HepG2 (cell line): ENCODE measurements around the gene ATOH8. TPM values are rescaled to one million over a fixed set of nuclear protein-coding genes. Genes with fewer than 3 reads are reported as not detected.

Experiments used
- JUND ChIP-seq: sonication (generic); formaldehyde crosslinking; IDR thresholded peaks from 2 replicates; pipeline ENCODE4 v1.8.0; 2022; ENCODE audit warnings: mild to moderate bottlenecking, missing genetic modification reagents
- MAFF ChIP-seq: IDR thresholded peaks from 2 replicates; pipeline ENCODE4 v1.6.1; 2011; ENCODE audit warnings: low read depth, low read length, improper control_type of control experiment
- MEF2D ChIP-seq: sonication (generic); formaldehyde crosslinking; IDR thresholded peaks from 2 replicates; pipeline ENCODE4 v1.5.1; 2020; ENCODE audit warnings: mild to moderate bottlenecking, missing genetic modification reagents
- NFIC ChIP-seq: IDR thresholded peaks from 2 replicates; pipeline ENCODE4 v1.6.1; 2012; ENCODE audit warnings: mild to moderate bottlenecking, low read length, inconsistent platforms
- POGZ ChIP-seq: sonication (generic); formaldehyde crosslinking; IDR thresholded peaks from 2 replicates; pipeline ENCODE4 v1.4.0; 2020; ENCODE audit warnings: mild to moderate bottlenecking, missing genetic modification reagents
- RARA ChIP-seq: IDR thresholded peaks from 2 replicates; pipeline ENCODE4 v1.6.1; 2016; ENCODE audit warnings: missing genetic modification reagents, missing compliant biosample characterization
- SRSF9 ChIP-seq: fragments of 200-400 bp; formaldehyde crosslinking; IDR thresholded peaks from 2 replicates; pipeline ENCODE4 v1.6.1; 2018; ENCODE audit warnings: borderline replicate concordance, mild to moderate bottlenecking, low read depth, low read length; ENCODE audit not compliant: insufficient read depth, poor library complexity, severe bottlenecking
- TMF1 ChIP-seq: sonication (generic); formaldehyde crosslinking; IDR thresholded peaks from 2 replicates; pipeline ENCODE4 v1.8.1; 2022; ENCODE audit warnings: low read depth, missing genetic modification reagents
- ZNF160 ChIP-seq: sonication (generic); formaldehyde crosslinking; IDR thresholded peaks from 2 replicates; pipeline ENCODE4 v1.8.0; 2022; ENCODE audit warnings: mild to moderate bottlenecking, inconsistent platforms, missing genetic modification reagents
- ZNF501 ChIP-seq: sonication (generic); formaldehyde crosslinking; IDR thresholded peaks from 2 replicates; pipeline ENCODE4 v1.5.1; 2020; ENCODE audit warnings: mild to moderate bottlenecking, moderate library complexity, missing genetic modification reagents
- ZNF567 ChIP-seq: sonication (generic); formaldehyde crosslinking; IDR thresholded peaks from 2 replicates; pipeline ENCODE4 v1.8.1; 2023; ENCODE audit warnings: mild to moderate bottlenecking, missing genetic modification reagents, borderline replicate concordance
- polyA plus RNA-seq, 8 experiments: library from polyadenylated mRNA; depleted of rRNA in 3 of 8; stranded (reverse) in 7 of 8; unstranded in 1 of 8; fragments of >200 nt; fragmentation: Illumina TruSeq in 4 of 8; extraction: Trizol in 4 of 8; gene quantifications; 2 replicates each; pipeline versions ENCODE4 v1.2.1 to v1.2.3, GENCODE V29; 2011 to 2016; ENCODE audit warnings: low read depth in 4 of 8, missing spikeins in 1 of 8, mixed read lengths in 1 of 8; ENCODE audit not compliant: insufficient read depth in 1 of 8
- total RNA-seq, 5 experiments: library from RNA; depleted of rRNA; stranded (reverse); fragments of >200 nt; fragmentation: Illumina TruSeq; extraction: Trizol; gene quantifications; 2 replicates each; pipeline ENCODE4 v1.2.3, GENCODE V29; 2016; ENCODE audit warnings: low read depth in 1 of 5
- TF ChIP-seq, protein P1 (sequence below): sonication (generic); formaldehyde crosslinking; IDR thresholded peaks from 2 replicates; pipeline ENCODE4 v1.4.0; 2020; ENCODE audit warnings: missing genetic modification reagents, borderline replicate concordance
- TF ChIP-seq, protein P2 (sequence below): sonication (generic); formaldehyde crosslinking; IDR thresholded peaks from 2 replicates; pipeline ENCODE4 v1.4.0; 2020; ENCODE audit warnings: missing genetic modification reagents, mild to moderate bottlenecking, borderline replicate concordance
- TF ChIP-seq, protein P3 (sequence below): sonication (generic); formaldehyde crosslinking; IDR thresholded peaks from 2 replicates; pipeline ENCODE4 v1.4.0; 2020; ENCODE audit warnings: missing genetic modification reagents, borderline replicate concordance
- TF ChIP-seq, protein P4 (sequence below): sonication (generic); formaldehyde crosslinking; IDR thresholded peaks from 2 replicates; pipeline ENCODE4 v1.9.0; 2021; ENCODE audit warnings: missing genetic modification reagents, borderline replicate concordance

ATOH8 gene
- total and polyA plus RNA-seq, 2 of the 13 experiments (the other 11 are each of a cell fraction or from before 2014, with no cell fraction given) = 0.13 to 0.61 TPM

DNA sequence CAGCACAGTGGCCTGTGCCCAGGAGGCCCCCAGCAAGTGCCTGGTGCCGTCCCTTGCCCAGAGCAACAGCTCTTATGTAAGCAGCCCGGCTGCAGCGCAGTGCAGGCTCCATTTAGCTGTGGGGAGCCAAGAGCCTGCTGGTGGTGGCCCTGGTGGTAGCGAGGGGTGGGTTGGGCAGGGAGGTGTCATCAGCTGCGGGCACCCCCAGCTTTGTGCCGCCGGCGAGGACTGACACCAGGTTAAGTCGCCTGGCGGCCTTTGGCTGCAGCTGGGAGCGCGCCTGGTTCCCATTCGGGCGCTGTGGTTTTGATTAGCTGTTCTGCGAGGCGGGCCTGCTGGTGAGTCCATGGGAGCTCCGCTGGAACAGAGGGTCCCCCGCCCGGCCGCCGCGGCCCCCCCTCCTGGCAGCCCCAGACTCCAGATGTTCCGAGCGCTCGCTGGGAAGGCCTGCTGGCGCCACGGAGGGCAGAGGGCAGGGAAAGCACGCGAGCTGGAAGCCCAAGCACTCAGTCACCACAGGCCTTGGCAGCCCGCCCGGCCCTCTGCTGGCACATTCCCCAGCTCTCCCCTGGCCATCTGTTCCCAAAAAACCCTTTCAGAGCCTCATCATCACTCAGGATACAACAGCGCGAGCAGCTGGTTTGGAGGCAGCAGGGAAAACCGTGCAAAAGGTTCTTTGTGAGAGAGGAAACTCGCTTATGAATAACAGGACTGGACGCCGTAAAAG lies 18.4 kb downstream of the ATOH8 start (continued):
- TF ChIP-seq MAFF (no peak), RARA (CRISPR knock-in tag) (peak; percentile 43; the same call in 1 of the 2 replicates), POGZ (CRISPR knock-in tag) (no peak), MEF2D (no peak; the same call in 1 of the 2 replicates), SRSF9 (no peak), JUND (CRISPR knock-in tag) (no peak), ZNF160 (CRISPR knock-in tag) (no peak), ZNF501 (CRISPR knock-in tag) (peak; percentile 67; the same call in 1 of the 2 replicates), NFIC (0 out of 2 replicates have a peak, but pooled peaks have one; percentile 23), TMF1 (CRISPR knock-in tag) (no peak), ZNF567 (no peak)
- TF ChIP-seq, protein P1, sequence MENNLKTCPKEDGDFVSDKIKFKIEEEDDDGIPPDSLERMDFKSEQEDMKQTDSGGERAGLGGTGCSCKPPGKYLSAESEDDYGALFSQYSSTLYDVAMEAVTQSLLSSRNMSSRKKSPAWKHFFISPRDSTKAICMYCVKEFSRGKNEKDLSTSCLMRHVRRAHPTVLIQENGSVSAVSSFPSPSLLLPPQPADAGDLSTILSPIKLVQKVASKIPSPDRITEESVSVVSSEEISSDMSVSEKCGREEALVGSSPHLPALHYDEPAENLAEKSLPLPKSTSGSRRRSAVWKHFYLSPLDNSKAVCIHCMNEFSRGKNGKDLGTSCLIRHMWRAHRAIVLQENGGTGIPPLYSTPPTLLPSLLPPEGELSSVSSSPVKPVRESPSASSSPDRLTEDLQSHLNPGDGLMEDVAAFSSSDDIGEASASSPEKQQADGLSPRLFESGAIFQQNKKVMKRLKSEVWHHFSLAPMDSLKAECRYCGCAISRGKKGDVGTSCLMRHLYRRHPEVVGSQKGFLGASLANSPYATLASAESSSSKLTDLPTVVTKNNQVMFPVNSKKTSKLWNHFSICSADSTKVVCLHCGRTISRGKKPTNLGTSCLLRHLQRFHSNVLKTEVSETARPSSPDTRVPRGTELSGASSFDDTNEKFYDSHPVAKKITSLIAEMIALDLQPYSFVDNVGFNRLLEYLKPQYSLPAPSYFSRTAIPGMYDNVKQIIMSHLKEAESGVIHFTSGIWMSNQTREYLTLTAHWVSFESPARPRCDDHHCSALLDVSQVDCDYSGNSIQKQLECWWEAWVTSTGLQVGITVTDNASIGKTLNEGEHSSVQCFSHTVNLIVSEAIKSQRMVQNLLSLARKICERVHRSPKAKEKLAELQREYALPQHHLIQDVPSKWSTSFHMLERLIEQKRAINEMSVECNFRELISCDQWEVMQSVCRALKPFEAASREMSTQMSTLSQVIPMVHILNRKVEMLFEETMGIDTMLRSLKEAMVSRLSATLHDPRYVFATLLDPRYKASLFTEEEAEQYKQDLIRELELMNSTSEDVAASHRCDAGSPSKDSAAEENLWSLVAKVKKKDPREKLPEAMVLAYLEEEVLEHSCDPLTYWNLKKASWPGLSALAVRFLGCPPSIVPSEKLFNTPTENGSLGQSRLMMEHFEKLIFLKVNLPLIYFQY = no peak
- TF ChIP-seq, protein P2, sequence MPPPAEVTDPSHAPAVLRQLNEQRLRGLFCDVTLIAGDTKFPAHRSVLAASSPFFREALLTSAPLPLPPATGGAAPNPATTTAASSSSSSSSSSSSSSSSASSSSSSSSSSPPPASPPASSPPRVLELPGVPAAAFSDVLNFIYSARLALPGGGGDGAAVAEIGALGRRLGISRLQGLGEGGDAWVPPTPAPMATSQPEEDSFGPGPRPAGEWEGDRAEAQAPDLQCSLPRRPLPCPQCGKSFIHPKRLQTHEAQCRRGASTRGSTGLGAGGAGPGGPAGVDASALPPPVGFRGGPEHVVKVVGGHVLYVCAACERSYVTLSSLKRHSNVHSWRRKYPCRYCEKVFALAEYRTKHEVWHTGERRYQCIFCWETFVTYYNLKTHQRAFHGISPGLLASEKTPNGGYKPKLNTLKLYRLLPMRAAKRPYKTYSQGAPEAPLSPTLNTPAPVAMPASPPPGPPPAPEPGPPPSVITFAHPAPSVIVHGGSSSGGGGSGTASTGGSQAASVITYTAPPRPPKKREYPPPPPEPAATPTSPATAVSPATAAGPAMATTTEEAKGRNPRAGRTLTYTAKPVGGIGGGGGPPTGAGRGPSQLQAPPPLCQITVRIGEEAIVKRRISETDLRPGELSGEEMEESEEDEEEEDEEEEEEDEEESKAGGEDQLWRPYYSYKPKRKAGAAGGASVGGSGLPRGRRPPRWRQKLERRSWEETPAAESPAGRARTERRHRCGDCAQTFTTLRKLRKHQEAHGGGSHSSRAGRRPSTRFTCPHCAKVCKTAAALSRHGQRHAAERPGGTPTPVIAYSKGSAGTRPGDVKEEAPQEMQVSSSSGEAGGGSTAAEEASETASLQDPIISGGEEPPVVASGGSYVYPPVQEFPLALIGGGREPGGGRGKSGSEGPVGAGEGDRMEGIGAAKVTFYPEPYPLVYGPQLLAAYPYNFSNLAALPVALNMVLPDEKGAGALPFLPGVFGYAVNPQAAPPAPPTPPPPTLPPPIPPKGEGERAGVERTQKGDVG = no peak
- TF ChIP-seq, protein P3, sequence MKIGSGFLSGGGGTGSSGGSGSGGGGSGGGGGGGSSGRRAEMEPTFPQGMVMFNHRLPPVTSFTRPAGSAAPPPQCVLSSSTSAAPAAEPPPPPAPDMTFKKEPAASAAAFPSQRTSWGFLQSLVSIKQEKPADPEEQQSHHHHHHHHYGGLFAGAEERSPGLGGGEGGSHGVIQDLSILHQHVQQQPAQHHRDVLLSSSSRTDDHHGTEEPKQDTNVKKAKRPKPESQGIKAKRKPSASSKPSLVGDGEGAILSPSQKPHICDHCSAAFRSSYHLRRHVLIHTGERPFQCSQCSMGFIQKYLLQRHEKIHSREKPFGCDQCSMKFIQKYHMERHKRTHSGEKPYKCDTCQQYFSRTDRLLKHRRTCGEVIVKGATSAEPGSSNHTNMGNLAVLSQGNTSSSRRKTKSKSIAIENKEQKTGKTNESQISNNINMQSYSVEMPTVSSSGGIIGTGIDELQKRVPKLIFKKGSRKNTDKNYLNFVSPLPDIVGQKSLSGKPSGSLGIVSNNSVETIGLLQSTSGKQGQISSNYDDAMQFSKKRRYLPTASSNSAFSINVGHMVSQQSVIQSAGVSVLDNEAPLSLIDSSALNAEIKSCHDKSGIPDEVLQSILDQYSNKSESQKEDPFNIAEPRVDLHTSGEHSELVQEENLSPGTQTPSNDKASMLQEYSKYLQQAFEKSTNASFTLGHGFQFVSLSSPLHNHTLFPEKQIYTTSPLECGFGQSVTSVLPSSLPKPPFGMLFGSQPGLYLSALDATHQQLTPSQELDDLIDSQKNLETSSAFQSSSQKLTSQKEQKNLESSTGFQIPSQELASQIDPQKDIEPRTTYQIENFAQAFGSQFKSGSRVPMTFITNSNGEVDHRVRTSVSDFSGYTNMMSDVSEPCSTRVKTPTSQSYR (CRISPR knock-in tag) = 0 out of 2 replicates have a peak, but pooled peaks have one; percentile 9
- TF ChIP-seq, protein P4, sequence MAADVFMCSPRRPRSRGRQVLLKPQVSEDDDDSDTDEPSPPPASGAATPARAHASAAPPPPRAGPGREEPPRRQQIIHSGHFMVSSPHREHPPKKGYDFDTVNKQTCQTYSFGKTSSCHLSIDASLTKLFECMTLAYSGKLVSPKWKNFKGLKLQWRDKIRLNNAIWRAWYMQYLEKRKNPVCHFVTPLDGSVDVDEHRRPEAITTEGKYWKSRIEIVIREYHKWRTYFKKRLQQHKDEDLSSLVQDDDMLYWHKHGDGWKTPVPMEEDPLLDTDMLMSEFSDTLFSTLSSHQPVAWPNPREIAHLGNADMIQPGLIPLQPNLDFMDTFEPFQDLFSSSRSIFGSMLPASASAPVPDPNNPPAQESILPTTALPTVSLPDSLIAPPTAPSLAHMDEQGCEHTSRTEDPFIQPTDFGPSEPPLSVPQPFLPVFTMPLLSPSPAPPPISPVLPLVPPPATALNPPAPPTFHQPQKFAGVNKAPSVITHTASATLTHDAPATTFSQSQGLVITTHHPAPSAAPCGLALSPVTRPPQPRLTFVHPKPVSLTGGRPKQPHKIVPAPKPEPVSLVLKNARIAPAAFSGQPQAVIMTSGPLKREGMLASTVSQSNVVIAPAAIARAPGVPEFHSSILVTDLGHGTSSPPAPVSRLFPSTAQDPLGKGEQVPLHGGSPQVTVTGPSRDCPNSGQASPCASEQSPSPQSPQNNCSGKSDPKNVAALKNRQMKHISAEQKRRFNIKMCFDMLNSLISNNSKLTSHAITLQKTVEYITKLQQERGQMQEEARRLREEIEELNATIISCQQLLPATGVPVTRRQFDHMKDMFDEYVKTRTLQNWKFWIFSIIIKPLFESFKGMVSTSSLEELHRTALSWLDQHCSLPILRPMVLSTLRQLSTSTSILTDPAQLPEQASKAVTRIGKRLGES (CRISPR knock-in tag) = no peak
